Kidney epithelial cell (primary cell): ENCODE measurements around the gene FAM53B. TPM values are rescaled to one million over a fixed set of nuclear protein-coding genes. Genes with fewer than 3 reads are reported as not detected.

Source experiments
- DNase-seq: peaks from one replicate; pipeline ENCODE4 v3.0.0-alpha.2; 2010; ENCODE audit warnings: low read depth
- H3K27me3 ChIP-seq: 2 replicates; pipeline ENCODE4 v1.6.0; 2011; ENCODE audit warnings: low read length; ENCODE audit not compliant: control insufficient read depth, insufficient read depth
- H3K36me3 ChIP-seq: 2 replicates; pipeline ENCODE4 v1.5.1; 2011; ENCODE audit warnings: low read length; ENCODE audit not compliant: control insufficient read depth, insufficient read depth
- H3K4me3 ChIP-seq: 2 replicates; pipeline ENCODE4 v1.5.1; 2011; ENCODE audit warnings: low read depth, mild to moderate bottlenecking, control low read depth, low read length
- total RNA-seq: library from RNA; depleted of rRNA; stranded (reverse); fragments of >200 nt; gene quantifications from 2 replicates; pipeline ENCODE4 v1.2.3, GENCODE V29; 2015
- TF ChIP-seq, protein P1 (sequence below): IDR thresholded peaks from 2 replicates; pipeline ENCODE4 v1.5.1; 2011; ENCODE audit warnings: mild to moderate bottlenecking, moderate library complexity, low read length, control low read depth, inconsistent platforms; ENCODE audit not compliant: insufficient read depth, poor library complexity, severe bottlenecking

Gene FAM53B
- total RNA-seq, 1 donor from 2014 or later, result 16.1 TPM

DNA sequence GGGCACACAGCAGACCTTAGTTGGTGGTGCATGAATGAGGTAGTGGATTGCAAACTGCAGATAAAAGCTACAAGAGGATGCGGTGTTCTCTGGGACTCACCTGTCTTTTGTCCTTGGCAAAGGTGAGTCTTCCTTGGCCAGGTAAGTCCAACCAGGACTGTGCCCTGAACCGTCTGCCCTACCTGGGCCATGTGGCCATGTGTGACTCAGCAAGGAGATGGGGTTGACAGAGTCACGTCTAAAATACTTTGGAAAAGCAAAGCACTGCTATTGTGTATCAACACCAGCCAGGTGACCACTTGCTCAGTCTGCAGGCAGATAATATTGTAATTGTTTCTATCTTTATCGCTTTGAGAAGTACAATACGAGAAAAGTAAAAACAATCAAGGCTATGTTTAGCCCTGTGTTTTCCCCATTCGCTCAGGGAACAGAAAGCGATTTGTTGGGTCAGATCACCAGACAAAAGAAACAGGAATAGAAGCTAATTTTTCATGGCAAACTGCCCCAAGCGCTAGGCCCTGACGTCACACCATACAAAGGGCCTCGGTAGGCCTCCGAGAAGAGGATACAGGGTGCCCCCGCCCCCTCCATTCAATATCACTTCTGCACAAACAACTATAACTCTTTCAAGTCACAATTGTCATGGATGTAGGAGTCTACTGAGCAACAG lies 57.3 kb downstream of the FAM53B start:
- Histone ChIP-seq H3K36me3 (no peaks in the 10 kb centered on the region), H3K27me3 (no peaks in the 10 kb centered on the region), H3K4me3 (no peak overlapping the region)
- TF ChIP-seq, protein P1, sequence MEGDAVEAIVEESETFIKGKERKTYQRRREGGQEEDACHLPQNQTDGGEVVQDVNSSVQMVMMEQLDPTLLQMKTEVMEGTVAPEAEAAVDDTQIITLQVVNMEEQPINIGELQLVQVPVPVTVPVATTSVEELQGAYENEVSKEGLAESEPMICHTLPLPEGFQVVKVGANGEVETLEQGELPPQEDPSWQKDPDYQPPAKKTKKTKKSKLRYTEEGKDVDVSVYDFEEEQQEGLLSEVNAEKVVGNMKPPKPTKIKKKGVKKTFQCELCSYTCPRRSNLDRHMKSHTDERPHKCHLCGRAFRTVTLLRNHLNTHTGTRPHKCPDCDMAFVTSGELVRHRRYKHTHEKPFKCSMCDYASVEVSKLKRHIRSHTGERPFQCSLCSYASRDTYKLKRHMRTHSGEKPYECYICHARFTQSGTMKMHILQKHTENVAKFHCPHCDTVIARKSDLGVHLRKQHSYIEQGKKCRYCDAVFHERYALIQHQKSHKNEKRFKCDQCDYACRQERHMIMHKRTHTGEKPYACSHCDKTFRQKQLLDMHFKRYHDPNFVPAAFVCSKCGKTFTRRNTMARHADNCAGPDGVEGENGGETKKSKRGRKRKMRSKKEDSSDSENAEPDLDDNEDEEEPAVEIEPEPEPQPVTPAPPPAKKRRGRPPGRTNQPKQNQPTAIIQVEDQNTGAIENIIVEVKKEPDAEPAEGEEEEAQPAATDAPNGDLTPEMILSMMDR, result no peak
- DNase-seq, result no peak

DNA sequence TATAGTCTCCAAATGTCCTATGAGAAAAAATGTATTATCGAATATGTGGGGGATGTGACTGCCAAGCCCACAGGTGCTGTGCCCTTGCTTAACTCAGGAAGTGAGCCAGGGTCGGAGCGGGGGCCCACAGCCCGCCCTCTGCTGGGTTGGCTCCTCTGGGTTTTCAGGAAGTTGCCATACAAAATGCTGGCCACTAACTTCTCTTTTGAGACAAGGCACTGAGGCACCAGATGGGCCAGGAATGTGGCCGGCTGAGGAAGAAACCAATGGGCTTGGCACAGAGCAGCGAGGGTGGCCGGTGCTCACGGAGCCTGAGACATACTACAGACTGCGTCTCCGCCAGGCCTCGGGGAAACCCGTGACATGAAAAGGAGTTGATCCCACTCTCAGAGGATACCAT lies 58.9 kb downstream of the FAM53B start:
- Histone ChIP-seq H3K36me3 (peaks cover 3% of the 10 kb centered on the region), H3K27me3 (no peaks in the 10 kb centered on the region), H3K4me3 (no peak overlapping the region)
- DNase-seq, result no peak
- TF ChIP-seq, protein P1, result no peak

GRCh38 chr10:124683814-124684213 lies 60.4 kb downstream of the FAM53B start:
- TF ChIP-seq, protein P1, result no peak
- no peaks in the 10 kb centered on the region for H3K27me3 ChIP-seq

GRCh38 chr10:124681626-124682552 lies 62.3 kb downstream of the FAM53B start:
- no peak overlapping the region for H3K4me3 ChIP-seq
- DNase-seq, result no peak
- peaks cover 3% of the 10 kb centered on the region for H3K36me3 ChIP-seq
- TF ChIP-seq, protein P1, result no peak
- no peaks in the 10 kb centered on the region for H3K27me3 ChIP-seq

More at GRCh38 chr10:124683814-124684213, 60.4 kb downstream of the FAM53B start:
- no peak for DNase-seq
- Histone ChIP-seq H3K4me3 (no peak overlapping the region), H3K36me3 (peaks cover 3% of the 10 kb centered on the region)

GRCh38 chr10:124681091-124681490 lies 63.1 kb downstream of the FAM53B start:
- peaks cover 3% of the 10 kb centered on the region for H3K36me3 ChIP-seq
- no peak overlapping the region for H3K4me3 ChIP-seq
- TF ChIP-seq, protein P1, result no peak
- H3K27me3 ChIP-seq, result no peaks in the 10 kb centered on the region
- DNase-seq, result no peak
